Mesothelial cell of epicardium (in vitro differentiated cells): ENCODE data around the gene KLHL26. TPM values are rescaled to one million over a fixed set of nuclear protein-coding genes. Genes with fewer than 3 reads are reported as not detected.
"Not testable (repeated sequence)": the region's sequence is repeated elsewhere in the genome, so short reads cannot be mapped to it uniquely, and the experiment has no call there.

Experiments
- DNase-seq, 2 experiments: peaks; one replicate each; pipeline ENCODE4 v3.0.0; 2021; ENCODE audit warnings: low spot score in 2 of 2; ENCODE audit not compliant: unreplicated experiment in 2 of 2
- H3K27ac Mint-ChIP-seq: 2 replicates; pipeline ENCODE4 v1.8.0; 2021; ENCODE audit warnings: mixed read lengths
- H3K27me3 Mint-ChIP-seq: 2 replicates; pipeline ENCODE4 v1.8.0; 2021; ENCODE audit warnings: low read depth, mixed read lengths
- H3K36me3 Mint-ChIP-seq: 2 replicates; pipeline ENCODE4 v1.8.0; 2021; ENCODE audit warnings: mixed read lengths
- H3K4me1 Mint-ChIP-seq: 2 replicates; pipeline ENCODE4 v1.8.0; 2021; ENCODE audit warnings: mixed read lengths
- H3K4me3 Mint-ChIP-seq: 2 replicates; pipeline ENCODE4 v1.8.0; 2021; ENCODE audit warnings: mild to moderate bottlenecking, moderate library complexity, mixed read lengths
- H3K9me3 Mint-ChIP-seq: 2 replicates; pipeline ENCODE4 v1.8.0; 2021; ENCODE audit warnings: mixed read lengths
- total RNA-seq: library from RNA; stranded (reverse); gene quantifications from 3 replicates; pipeline ENCODE4 v1.2.1, GENCODE V29; 2021
- TF ChIP-seq, protein P1 (sequence below): fragments of 200-600 bp; sonication (generic); IDR thresholded peaks from one replicate; pipeline ENCODE4 v1.5.0; 2021; ENCODE audit warnings: antibody characterized with exemption; ENCODE audit not compliant: unreplicated experiment

The KLHL26 gene
- total RNA-seq, 1 donor from 2014 or later = 12.0 TPM

DNA sequence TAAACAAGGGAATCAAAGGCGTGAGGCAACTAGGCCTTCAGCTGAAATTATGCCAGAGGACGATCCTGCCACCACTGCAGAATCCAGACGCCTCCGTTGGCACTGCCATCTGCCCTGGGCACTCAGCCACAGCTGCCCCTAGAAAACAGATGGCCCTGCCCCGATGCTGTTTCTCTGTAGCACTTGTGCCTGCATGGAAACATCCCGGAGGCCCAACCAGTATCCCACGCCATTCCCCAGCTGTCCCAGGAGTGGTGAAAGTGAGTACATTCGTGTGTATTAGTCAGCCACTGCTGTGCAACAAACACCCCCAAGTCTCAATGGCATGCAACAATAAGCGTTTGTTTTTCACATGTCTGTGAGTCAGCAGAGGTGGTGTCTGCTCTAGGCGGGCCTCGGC lies 37.8 kb downstream of the KLHL26 start:
- no peak overlapping the region for H3K27ac Mint-ChIP-seq
- H3K9me3 Mint-ChIP-seq = no peaks in the 10 kb centered on the region
- TF ChIP-seq, protein P1, sequence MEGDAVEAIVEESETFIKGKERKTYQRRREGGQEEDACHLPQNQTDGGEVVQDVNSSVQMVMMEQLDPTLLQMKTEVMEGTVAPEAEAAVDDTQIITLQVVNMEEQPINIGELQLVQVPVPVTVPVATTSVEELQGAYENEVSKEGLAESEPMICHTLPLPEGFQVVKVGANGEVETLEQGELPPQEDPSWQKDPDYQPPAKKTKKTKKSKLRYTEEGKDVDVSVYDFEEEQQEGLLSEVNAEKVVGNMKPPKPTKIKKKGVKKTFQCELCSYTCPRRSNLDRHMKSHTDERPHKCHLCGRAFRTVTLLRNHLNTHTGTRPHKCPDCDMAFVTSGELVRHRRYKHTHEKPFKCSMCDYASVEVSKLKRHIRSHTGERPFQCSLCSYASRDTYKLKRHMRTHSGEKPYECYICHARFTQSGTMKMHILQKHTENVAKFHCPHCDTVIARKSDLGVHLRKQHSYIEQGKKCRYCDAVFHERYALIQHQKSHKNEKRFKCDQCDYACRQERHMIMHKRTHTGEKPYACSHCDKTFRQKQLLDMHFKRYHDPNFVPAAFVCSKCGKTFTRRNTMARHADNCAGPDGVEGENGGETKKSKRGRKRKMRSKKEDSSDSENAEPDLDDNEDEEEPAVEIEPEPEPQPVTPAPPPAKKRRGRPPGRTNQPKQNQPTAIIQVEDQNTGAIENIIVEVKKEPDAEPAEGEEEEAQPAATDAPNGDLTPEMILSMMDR = no peak
- peaks cover 16% of the 10 kb centered on the region for H3K4me1 Mint-ChIP-seq
- no peak for DNase-seq
- H3K4me3 Mint-ChIP-seq = no peak overlapping the region
- no peaks in the 10 kb centered on the region for H3K27me3 Mint-ChIP-seq
- H3K36me3 Mint-ChIP-seq = peaks cover 8% of the 10 kb centered on the region

DNA sequence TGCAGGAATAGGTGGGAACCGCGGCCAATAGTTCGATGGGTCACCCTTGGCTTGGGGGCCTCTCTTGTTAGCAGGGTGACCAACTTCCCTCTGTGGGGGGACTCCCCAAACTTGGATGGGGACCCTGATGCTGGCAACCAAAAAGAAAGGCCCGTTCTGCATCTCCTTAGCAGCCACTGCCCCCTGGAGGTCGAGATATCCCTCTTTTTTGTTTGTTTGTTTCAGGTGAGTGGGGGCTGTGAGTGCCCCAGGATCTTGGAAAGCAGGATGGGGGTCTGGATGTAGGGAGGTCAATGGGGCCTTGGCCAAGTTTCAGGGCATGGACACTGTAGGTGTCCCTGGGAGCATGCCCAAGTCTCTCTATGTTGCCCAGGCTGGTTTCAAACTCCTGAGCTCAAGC lies 39.0 kb downstream of the KLHL26 start:
- H3K36me3 Mint-ChIP-seq = peaks cover 2% of the 10 kb centered on the region
- H3K4me1 Mint-ChIP-seq = peaks cover 16% of the 10 kb centered on the region
- no peaks in the 10 kb centered on the region for H3K9me3 Mint-ChIP-seq
- TF ChIP-seq, protein P1 = peak; percentile 26
- DNase-seq = no peak
- H3K4me3 Mint-ChIP-seq = no peak overlapping the region
- no peak overlapping the region for H3K27ac Mint-ChIP-seq
- H3K27me3 Mint-ChIP-seq = no peaks in the 10 kb centered on the region

DNA sequence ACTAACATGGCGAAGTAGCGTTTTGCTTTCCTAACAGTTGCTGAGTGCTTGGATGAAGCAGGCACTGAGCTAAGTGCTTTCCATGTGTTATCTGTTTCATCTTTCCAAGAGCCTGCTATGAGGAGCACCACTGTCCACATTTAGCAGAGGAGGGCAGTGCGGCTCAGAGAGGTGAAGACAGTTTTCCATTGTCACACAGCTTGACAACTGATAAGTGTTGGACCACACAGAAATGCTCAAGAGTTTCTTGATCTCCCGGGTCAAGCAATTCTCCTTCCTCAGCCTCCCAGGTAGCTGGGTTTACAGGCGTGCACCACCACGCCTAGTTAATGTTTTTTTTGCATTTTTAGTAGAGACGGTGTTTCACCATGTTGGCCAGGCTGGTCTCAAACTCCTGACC lies 39.9 kb downstream of the KLHL26 start:
- DNase-seq = no peak
- Mint-ChIP-seq H3K4me1 (peaks cover 12% of the 10 kb centered on the region), H3K9me3 (no peaks in the 10 kb centered on the region), H3K27ac (no peak overlapping the region), H3K4me3 (no peak overlapping the region), H3K36me3 (no peaks in the 10 kb centered on the region), H3K27me3 (no peaks in the 10 kb centered on the region)
- TF ChIP-seq, protein P1 = no peak

DNA sequence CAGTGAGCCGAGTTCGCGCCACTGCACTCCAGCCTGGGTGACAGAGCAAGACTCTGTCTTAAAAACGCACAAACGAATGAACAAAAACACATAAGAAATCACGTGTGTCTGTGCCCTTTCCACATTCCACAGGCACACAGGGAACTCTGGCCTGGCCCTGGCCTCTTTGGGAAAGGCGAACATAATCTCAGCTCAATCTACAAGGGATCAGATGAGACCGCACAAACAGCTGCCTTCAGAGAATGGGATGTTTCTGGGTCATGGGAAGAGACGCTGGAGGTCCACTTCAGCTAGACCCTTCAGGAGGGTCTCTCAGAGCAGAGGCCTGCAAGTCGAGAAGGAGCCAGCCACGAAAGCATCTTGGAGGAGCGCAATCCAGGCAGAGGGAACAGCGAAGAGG lies 40.3 kb downstream of the KLHL26 start:
- Mint-ChIP-seq H3K27me3 (no peaks in the 10 kb centered on the region), H3K36me3 (no peaks in the 10 kb centered on the region)

DNA sequence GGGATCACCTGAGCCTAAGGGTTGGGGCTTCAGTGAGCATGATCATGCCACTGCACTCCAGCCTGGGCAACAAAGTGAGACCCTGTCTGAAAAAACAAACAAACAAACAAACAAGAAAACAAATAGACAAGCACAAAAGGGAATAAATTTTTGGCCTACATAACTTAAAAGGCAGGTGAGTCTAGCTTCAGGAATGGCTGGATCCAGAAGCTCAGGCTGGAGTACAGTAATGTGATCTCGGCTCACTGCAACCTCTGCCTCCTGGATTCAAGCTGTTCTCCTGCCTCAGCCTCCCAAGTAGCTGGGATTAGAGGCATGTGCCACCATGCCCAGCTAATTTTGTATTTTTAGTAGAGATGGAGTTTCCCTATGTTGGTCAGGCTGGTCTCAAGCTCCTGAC lies 43.3 kb downstream of the KLHL26 start:
- H3K4me3 Mint-ChIP-seq, H3K9me3 Mint-ChIP-seq, H3K27me3 Mint-ChIP-seq, H3K27ac Mint-ChIP-seq, H3K36me3 Mint-ChIP-seq, DNase-seq: not testable (repeated sequence)
- H3K4me1 Mint-ChIP-seq = peaks cover 23% of the 10 kb centered on the region

More for the DNA sequence above, 40.3 kb downstream of the KLHL26 start:
- DNase-seq = no peak
- TF ChIP-seq, protein P1 = no peak
- H3K4me1 Mint-ChIP-seq = peaks cover 10% of the 10 kb centered on the region
- no peaks in the 10 kb centered on the region for H3K9me3 Mint-ChIP-seq
- no peak overlapping the region for H3K4me3 Mint-ChIP-seq
- H3K27ac Mint-ChIP-seq = peak overlapping the region; percentile 51

DNA sequence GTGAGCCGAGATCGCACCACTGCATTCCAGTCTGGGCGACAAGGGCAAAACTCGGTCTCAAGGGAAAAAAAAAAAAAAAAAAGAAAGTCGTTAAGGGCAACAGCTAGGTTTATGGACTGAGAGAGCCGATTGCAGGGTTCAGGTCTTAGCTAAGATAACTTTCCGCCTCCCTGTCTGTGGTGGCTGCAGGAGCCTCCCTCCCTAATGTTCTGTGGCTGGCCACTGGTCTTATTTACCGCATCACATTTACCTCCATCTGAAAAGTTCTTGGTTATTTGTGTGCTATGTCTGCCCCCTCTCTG lies 45.9 kb downstream of the KLHL26 start:
- Mint-ChIP-seq H3K27me3 (no peaks in the 10 kb centered on the region), H3K36me3 (no peaks in the 10 kb centered on the region), H3K4me3 (peak overlapping the region; percentile 85), H3K9me3 (no peaks in the 10 kb centered on the region), H3K27ac (no peak overlapping the region), H3K4me1 (peaks cover 19% of the 10 kb centered on the region)
- DNase-seq = no peak
- TF ChIP-seq, protein P1 = no peak
